ENCODE measurements around the gene CATSPERE. TPM values are rescaled to one million over a fixed set of nuclear protein-coding genes. Genes with fewer than 3 reads are reported as not detected.
"Not testable (repeated sequence)": the region's sequence is repeated elsewhere in the genome, so short reads cannot be mapped to it uniquely, and the experiment has no call there.

Gene CATSPERE
- polyA plus RNA-seq, 1 experiment = 0.20 TPM

- peaks cover 2% of the 10 kb centered on the region; the same call in 1 of the 2 replicates for H3K36me3 ChIP-seq (ENCODE audit: control insufficient read depth, insufficient read depth, low read length)
- no peak for DNase-seq (ENCODE audit: low read depth)
- no peak for TF ChIP-seq CTCF (IDR thresholded peaks at IDR 0.05; ENCODE audit: insufficient read depth, low read depth, low read length)
- H3K27me3 ChIP-seq (ENCODE audit: control insufficient read depth, insufficient read depth, low read length) = no peaks in the 10 kb centered on the region
- ChIA-PET POLR2A (no interaction called here), CTCF (no interaction called here)
- H3K4me3 ChIP-seq (ENCODE audit: low read depth, low read length) = no peak overlapping the region
Observed at GRCh38 chr1:244655186-244655585, 194.1 kb downstream of the CATSPERE start.

- POLR2A ChIA-PET = no interaction called here
- no peaks in the 10 kb centered on the region for H3K27me3 ChIP-seq (ENCODE audit: control insufficient read depth, insufficient read depth, low read length)
- H3K36me3 ChIP-seq (ENCODE audit: control insufficient read depth, insufficient read depth, low read length) = peaks cover 2% of the 10 kb centered on the region; the same call in 1 of the 2 replicates
- no peak for DNase-seq (ENCODE audit: low read depth)
- H3K4me3 ChIP-seq (ENCODE audit: low read depth, low read length) = no peak overlapping the region
- CTCF ChIA-PET = no interaction called here
- TF ChIP-seq CTCF (IDR thresholded peaks at IDR 0.05; ENCODE audit: insufficient read depth, low read depth, low read length) = no peak
Observed at GRCh38 chr1:244657421-244657820, 196.3 kb downstream of the CATSPERE start.

- POLR2A ChIA-PET = no interaction called here
- CTCF ChIA-PET = no interaction called here
- peaks cover 2% of the 10 kb centered on the region; the same call in 1 of the 2 replicates for H3K36me3 ChIP-seq (ENCODE audit: control insufficient read depth, insufficient read depth, low read length)
Observed at GRCh38 chr1:244659694-244660093, 198.6 kb downstream of the CATSPERE start.

GRCh38 chr1:244660595-244660994 is 199.5 kb downstream of the CATSPERE start:
- Histone ChIP-seq H3K27me3 (ENCODE audit: control insufficient read depth, insufficient read depth, low read length) (no peaks in the 10 kb centered on the region), H3K4me3 (ENCODE audit: low read depth, low read length) (no peak overlapping the region), H3K36me3 (ENCODE audit: control insufficient read depth, insufficient read depth, low read length) (peaks cover 2% of the 10 kb centered on the region; the same call in 1 of the 2 replicates)
- ChIA-PET CTCF (no interaction called here), POLR2A (no interaction called here)
- no peak for DNase-seq (ENCODE audit: low read depth)
- TF ChIP-seq CTCF (IDR thresholded peaks at IDR 0.05; ENCODE audit: insufficient read depth, low read depth, low read length) = no peak

More at GRCh38 chr1:244659694-244660093, 198.6 kb downstream of the CATSPERE start:
- no peak for TF ChIP-seq CTCF (IDR thresholded peaks at IDR 0.05; ENCODE audit: insufficient read depth, low read depth, low read length)
- H3K4me3 ChIP-seq (ENCODE audit: low read depth, low read length) = no peak overlapping the region
- DNase-seq (ENCODE audit: low read depth) = no peak
- H3K27me3 ChIP-seq (ENCODE audit: control insufficient read depth, insufficient read depth, low read length) = no peaks in the 10 kb centered on the region

- H3K36me3 ChIP-seq (ENCODE audit: control insufficient read depth, insufficient read depth, low read length); CTCF ChIA-PET; H3K27me3 ChIP-seq (ENCODE audit: control insufficient read depth, insufficient read depth, low read length); DNase-seq (ENCODE audit: low read depth); POLR2A ChIA-PET; H3K4me3 ChIP-seq (ENCODE audit: low read depth, low read length): not testable (repeated sequence)
Observed at GRCh38 chr1:244661569-244662312, 200.7 kb downstream of the CATSPERE start.

- POLR2A ChIA-PET = no interaction called here
- TF ChIP-seq CTCF (IDR thresholded peaks at IDR 0.05; ENCODE audit: insufficient read depth, low read depth, low read length) = no peak
- Histone ChIP-seq H3K36me3 (ENCODE audit: control insufficient read depth, insufficient read depth, low read length) (peaks cover 2% of the 10 kb centered on the region; the same call in 1 of the 2 replicates), H3K4me3 (ENCODE audit: low read depth, low read length) (no peak overlapping the region), H3K27me3 (ENCODE audit: control insufficient read depth, insufficient read depth, low read length) (no peaks in the 10 kb centered on the region)
- no peak for DNase-seq (ENCODE audit: low read depth)
- CTCF ChIA-PET = no interaction called here
Observed at GRCh38 chr1:244662599-244662998, 201.5 kb downstream of the CATSPERE start.

Data from BJ (cell line).